HG02885 (cell line): ENCODE data around the gene GRIK4.

Experiments used
- ATAC-seq: cut with Tn5 transposase; IDR thresholded peaks from one replicate; pipeline ENCODE4 v1.9.1; 2021; ENCODE audit warnings: mild to moderate bottlenecking; ENCODE audit not compliant: unreplicated experiment, poor library complexity

The GRIK4 gene

DNA sequence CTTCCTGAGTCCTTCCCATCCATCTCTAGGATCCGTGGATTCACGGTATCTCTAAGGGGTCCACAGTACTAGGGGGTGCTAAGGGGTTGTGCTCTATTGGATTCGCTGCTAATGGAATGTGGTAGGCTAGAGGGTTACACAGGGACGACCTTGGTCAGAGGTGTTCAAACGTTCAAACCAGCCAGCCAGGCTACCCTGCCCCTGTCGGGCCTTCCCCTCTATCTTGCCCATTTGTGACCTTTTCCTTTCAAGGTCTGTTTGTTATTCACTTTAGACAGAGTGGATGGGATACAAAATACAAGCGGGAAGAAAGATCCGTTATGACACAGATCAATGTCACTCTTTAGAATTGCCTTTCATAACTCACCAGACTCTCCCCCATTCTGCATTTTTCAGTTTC is 306.5 kb downstream of the GRIK4 start:
- ATAC-seq, result no peak

DNA sequence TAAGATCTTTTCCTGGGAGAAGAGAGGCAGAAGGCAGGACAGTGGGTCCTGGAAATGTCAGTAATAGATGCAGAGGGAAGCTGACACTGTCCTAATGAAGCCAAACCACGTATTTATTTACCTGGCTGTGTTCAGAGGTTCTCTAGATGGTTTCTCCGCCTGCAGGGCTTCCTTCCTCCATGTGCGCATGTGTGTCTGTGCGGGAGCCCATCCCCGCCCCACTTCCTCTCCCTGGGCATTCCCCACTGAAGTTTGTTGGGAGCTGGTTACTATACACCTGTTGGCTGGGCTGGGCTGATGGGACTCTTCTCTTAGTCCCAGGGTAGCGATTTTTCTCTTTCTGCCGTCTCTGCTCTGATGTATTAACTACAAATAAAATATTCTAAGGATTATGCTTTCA is 307.5 kb downstream of the GRIK4 start:
- ATAC-seq, result no peak

DNA sequence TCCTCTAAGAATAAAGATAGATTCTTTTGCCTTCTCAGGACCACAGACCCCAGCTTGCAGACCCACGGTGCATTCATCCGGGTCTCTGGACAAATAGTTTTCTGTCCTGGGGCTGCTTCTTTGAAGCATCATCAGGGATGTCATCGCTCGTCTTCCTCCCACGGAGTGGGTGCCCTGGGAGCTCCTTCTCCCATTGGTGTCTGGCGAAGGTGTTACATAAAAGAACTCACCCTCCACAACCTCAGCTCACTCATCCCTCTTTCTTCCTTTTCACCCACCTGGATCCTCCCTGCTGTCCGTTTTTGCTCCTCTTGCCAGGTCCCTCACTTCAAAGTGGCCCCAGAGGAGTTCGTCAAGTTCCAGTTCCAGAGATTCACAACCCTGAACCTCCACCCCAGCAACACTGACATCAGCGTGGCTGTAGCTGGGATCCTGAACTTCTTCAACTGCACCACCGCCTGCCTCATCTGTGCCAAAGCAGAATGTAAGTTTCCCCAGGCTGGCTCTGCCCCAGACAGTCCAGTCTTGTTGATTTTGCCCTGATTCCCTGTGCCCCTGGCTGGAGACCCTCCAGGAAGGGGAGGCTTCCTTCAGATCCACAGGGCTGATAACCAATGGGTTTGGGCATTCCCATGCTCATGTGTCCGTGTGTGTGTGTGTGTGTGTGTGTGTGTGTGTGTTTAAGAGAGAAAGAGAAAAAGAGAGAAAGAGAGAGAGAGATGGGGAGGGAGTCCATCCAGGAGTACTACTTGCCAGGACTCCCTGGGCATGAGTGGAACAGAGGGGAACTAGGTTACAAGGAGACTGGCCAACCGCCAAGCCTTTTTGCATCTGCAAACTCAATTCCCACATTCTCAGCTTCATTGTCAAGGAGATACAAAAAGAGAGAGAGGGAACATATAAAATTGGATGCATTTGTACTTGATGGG is 308.2 kb downstream of the GRIK4 start:
- ATAC-seq, result no peak

DNA sequence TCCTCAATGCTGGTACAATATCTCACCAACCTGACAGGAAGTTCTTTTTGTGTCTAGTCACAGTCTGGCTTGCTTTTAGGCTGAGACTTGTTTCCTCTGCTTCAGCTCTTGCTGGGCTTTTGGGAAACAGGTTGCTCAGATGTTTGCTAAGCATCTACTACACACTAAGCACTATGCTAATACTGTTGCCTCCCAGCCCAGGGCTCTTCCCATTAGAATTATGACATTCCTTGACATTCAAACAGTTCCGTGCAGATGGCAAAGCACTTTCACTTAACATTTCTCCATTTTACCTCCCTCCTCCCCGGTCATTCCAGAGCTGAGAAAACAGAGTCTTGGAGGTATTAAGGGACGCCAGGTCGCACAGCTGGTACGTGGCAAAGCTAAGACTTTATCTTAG is 311.6 kb downstream of the GRIK4 start:
- no peak for ATAC-seq

DNA sequence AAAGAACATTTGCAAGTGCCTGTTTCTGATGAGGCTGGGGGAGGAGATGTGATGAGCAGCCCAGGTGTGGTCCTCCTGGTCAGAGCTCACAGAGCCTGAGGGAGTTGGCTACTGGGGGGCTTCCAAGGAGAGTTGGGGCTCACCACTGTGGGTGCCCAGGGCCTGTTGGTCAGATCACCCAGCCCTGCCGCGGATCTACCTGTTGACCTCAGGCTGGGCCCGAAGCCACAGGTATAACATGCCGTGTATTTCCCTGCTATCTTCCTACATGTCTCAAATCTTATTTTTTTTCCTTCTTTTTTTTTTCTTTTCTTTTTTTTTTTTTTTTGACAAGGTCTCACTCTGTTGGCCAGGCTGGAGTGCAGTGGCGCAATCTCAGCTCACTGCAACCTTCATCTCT is 312.7 kb downstream of the GRIK4 start:
- no peak for ATAC-seq

DNA sequence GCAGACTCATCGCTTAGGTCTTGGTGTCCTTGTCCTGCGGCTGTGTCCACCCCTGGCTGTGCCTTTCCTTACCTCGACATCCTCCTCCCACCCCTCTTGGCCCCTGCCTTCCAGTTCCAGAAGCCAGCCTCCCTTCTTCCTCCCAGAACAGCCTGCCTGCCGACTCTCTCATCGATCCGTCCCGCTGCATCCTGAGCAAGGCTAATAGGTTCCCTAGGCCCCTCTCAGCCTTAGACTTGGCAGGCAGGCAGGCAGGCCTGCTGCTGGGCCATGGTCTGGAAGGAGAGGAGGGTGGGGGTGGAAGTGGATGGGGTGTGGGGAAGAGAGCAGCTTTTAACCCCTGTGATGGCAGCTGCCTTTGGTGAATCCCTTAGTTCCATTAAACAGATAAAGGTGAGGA is 315.6 kb downstream of the GRIK4 start:
- ATAC-seq, result no peak

DNA sequence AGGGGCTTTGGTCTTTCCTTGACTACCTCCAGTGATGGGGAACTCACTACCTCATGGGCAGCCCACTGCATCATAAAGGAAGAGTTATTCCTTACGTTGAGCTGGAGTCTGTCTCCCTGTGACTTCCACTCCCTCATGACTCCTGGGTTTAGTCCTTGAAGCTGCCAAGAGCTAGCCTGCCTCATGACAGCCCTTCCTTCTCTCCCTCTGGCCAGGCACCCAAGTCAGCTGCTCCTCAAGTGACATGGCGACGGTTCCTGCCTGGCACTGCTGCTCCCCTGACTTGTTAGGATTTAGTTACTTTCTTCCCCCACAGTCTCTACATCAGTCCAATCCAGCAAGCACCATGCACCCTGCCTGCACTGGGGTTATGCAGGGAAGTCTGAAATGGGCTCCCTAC is 316.3 kb downstream of the GRIK4 start:
- ATAC-seq, result no peak

DNA sequence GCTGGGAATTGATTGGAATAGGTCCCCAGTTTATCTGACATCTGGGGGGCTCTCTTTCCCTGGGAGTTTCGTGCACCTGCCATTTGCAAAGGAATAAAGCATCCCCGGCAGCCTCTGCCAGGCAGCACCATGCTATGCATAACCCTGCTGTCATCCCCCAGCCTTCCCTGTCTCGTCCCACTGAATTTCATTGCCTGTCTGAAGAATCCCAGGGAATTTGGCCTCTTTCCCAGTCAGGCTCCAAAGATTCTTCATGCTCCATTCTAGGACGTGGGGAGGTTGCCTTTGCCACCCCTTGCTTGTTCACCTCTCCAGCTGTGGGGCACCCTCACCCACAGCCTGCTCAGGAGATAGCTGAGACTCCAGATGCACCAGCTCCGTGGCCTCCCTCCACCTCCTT is 317.3 kb downstream of the GRIK4 start:
- no peak for ATAC-seq

DNA sequence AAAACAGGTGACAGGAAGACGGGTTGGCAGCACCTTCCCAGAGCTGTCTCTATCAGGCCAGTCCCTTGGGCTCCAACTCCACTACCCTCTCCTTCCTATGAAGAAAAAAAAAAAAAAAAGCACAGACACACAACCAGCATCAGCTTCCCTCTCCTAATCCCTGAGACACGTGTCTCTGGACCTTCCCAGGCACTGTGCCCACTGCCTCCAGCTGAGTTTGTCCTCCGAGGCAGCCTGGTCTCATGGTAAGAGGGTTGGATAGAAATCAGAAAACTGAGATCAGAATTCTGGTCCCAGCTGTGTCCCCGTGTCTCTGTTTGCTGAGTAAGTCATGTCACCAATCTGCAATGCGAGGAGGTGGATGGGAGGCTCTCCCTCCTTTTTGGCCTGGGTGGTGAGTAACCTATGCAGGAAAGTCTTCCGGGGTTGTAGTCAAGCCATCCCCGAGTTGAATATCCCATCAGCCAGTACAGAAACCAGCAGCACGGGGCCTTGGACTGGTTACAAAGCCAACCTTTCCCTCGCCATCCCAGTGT is 318.6 kb downstream of the GRIK4 start:
- no peak for ATAC-seq

DNA sequence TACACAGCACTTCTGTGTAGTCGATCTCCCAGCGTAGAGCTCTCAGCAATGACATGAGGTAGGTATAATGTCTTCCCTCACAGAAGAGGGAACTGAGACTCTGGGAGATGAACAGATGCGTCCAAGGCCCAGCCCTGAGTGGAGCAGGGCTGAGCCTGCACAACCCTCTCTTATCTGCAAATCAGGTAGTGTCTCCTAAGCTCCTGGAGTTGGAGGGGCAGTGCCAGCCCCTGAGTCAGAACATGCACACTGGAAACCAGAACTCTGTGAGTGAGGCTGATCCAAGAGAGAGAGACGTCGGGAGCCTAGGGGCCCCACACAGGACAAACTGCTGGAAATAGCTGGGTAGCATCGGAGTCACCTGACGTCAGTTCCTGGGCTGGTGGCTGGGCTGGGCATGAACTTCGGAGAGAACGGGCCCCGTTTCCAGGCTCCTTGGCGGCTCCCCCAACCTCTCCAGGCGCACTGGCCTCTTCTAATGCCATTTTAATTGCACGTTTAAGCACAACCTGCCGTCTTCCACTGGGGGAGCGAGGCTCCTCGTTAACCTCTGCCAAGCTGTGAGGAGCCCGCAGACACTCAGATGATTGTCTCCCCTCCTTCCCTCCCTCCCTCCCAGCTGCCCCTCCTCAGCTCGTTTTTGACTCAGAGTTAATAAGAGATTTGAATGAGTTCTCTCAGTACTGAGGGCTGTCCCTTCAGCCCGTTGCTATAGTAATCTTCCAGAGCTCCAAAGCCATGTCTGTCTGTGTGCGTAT is 321.1 kb downstream of the GRIK4 start:
- ATAC-seq, result no peak

DNA sequence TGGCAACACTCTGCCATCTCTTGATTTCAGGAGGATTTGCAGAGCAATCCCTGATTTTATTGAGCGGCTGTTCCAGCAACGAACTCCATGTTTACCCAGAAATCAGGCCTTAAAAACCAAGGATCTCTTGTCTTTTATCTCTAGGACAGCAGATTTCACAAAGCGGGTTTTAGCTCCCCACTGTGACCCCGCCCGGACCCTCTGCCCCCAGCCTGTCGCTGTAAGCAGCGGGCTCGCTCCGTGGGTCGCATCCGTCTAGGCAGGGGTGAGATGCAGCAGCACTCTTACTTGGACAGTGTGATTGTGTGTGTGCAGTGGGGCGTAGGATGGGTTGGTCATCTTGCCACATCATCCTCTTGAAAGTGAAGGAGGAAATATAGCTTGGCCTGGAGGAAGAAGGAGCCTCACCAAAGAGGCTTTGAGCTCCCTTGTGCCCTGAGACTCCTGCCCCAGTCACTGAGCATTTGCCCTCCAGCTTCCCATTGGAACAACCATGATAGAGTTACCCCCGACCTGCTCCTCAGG is 323.2 kb downstream of the GRIK4 start:
- ATAC-seq, result no peak

DNA sequence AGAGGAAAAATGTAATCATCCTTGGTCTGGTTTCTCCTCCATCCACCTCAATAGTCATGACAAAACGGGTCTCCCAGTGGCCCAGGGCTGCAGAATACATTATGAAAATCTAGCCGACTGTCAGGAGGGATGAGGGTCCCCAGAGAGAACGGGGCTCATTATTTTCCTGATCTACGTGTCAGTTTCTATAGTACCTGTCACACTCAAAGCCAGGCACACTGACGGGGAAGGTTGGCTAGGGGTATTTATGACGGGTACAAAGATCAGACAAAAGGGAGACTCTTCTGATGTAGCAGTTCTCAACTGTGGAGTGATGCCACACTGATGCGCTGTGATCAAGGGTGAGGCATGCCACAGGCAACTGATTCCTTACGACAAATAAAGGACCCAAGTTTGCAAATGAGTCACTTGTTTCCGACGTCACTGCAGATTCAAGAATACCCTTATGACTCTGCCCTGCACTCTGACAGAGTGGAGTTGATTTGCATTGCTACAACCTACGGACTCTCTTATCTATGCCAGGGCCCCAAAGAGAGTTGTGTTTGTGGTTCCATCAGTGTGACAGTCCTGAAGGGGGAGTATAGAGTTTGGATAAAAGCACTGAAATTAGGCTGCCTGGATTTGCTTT is 324.2 kb downstream of the GRIK4 start:
- peak; percentile 95 for ATAC-seq

DNA sequence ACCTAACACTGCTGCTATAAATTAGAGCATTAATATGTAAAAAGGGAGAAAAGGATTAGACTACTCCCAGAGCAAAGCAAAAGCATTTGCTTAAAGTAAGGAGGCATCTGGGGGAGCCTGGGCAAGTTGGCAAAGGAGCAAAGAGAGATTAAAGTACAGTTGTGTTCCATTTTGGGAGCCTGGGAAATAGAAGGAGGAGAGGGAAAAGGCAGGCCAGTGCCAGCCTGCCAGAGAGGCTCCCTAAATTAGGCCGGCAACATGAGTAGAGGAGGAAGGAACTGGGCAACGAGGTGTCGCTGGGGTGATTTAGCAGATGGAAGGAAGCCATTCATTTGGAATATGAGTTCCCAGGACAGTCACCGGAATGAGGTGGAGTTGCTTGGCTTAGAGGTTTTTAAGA is 326.1 kb downstream of the GRIK4 start:
- no peak for ATAC-seq

DNA sequence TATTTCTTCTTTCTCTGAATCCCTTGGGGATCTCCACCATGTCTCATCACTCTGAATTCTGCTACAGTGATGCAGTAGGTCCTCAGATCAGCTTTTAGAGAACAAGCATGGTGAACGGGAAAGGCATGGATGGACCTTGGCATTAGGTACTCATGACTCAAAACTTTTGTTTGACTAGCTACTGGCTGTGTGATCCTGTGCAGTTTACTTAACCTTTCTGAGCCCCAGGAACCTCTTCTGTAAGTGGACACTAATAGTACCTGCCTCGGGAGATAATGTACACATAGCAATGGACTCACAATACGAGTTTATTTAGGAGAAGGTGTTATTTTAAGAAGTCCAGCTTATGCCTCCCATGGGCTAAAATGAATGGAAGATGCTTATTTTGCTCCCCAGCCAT is 327.7 kb downstream of the GRIK4 start:
- no peak for ATAC-seq

DNA sequence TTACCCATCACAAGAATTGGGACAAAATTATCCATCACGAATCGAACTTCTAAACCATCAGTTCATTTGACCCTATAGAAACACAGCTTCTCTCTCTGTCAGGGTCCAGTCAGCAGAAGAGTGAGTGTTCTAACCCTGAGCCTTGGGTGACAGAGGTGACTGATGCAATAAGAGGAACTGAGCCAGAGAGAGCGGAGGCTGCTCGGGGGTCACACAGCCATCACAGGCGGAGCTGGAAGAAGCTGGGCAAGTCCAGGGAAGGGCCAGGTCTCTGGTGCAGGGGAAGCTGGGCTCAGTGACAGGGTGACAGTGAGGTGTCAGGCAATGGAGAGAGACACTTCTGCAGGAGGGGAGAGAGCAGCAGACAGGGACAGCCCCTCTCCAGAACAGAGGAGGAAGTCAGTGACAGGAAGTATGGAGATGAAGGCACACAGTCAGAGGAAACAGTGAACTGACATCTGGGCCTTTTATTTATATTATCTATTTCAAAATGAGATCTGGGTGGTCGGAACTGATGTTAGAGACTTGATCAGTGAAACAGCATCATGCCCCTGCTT is 328.4 kb downstream of the GRIK4 start:
- ATAC-seq, result no peak

DNA sequence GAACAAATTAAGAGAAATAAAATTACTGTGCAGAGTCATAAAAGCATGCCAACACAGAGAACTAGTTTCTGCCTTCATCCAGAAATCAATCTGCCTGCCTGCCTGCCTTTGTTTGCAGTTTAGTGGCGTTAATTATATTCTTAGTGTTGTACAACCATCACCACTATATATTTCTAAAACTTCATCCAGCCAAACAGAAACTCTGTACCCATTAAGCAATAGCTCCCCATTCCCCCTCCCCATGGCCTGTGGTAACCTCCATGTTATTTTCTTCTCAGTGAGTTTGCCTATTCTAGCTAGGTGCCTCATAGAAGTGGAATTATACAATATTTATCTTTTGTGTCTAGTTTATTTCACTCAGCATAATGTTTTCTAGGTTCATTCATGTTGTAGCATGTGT is 329.1 kb downstream of the GRIK4 start:
- no peak for ATAC-seq

DNA sequence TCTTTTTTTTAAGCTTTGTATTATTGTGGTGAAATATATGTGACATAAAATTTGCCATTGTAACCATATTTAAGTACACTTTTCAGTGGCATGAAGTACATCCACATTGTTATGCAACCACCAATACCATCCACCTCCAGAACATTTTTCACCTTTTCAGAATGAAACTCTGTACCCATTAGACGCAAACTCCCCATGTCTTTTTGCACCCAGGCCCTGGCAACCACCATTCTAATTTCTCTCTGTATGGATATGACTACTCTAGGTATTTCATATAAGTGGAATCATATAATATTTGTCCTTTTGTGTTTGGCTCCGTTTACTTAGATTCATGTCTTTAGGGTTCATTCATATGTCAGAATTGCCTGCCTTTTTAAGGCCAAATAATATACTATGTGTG is 329.5 kb downstream of the GRIK4 start:
- no peak for ATAC-seq

DNA sequence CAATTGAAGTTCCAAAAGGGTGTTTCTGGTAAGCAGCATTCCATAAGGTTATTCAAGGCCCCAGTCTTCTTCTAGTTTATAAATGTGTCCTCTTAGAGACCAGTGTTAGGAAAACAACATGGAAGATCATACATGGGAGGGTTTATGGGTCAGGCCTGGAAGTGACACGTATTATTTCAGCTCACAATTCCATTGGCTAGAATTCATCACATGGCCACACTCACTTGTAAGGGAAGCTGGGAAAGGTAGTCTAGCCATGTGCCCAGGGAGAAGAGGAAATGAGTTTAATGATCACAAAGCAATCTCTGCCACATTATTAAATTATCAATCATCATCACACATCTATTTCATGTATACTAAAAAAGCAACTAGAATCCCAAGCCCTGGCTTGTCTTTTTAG is 330.6 kb downstream of the GRIK4 start:
- ATAC-seq, result no peak

DNA sequence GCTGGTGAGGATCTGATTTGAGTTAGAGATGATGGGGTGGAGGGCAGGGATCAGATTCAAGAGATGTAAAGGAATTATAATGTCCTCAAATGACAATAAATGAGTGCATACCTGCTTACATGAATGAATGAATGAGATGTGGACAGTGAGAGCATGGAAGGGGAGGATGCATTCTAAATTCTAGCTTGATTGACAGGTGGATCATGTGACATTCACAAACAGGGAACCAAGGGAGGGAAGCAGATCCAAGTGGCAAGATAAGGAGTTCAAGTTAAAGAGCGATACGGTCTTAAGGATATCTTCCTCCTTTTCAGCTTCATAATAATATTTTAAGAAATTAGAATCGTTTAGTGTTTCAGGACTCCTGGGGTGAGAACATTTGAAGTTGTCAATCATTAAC is 341.9 kb downstream of the GRIK4 start:
- ATAC-seq, result no peak

DNA sequence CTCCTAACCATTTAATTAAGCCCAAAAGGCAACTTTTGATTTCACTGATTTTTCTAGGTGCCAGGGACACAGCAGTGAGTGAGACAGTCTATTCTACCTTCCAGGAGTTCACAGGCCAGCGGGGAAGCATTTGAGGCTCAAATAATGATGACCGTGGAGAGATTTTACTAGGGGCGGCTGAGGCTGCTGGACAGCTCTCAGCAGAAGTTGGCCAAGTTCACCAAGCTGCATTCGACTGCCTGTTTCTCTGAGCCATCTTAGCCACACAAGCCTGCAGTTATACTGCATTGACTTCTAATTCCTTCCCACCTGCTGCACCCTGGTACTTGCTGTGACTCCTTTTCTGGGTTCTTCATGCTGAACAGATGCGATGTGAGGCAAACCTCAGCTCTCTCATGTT is 343.4 kb downstream of the GRIK4 start:
- no peak for ATAC-seq
